Measurements from ENCODE around the gene RTF1.
"Not testable (repeated sequence)": the region's sequence is repeated elsewhere in the genome, so short reads cannot be mapped to it uniquely, and the experiment has no call there.

Gene RTF1

DNA sequence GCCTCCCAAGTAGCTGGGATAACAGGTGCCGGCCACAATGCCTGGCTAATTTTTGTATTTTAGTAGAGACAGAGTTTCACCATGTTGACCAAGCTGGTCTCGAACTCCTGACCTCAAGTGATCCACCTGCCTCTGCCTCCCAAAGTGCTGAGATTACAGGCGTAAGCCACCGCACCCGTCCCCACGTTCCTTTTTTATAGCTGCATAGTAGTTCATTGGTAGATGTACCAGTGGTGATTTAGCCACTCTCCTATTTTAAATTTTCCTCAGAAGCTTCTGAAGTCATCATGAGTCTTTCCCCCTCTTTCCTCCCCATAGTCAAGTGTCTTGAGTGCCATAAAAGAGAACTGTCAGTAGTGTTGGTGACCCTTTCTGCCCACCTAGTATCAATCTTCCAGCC, 52.7 kb downstream of the RTF1 start:
- H3K4me1 ChIP-seq (ENCODE audit: control insufficient read depth in 2 of 2, insufficient read depth in 2 of 2, low read length in 2 of 2); H3K9me3 ChIP-seq (ENCODE audit: control insufficient read depth in 2 of 2, low read length in 2 of 2); H3K27ac ChIP-seq (ENCODE audit: low read depth in 2 of 2, low read length in 2 of 2); H3K27me3 ChIP-seq (ENCODE audit: control insufficient read depth in 2 of 2, insufficient read depth in 2 of 2, low read length in 2 of 2); H3K4me3 ChIP-seq (ENCODE audit: low read length in 2 of 2); H3K9ac ChIP-seq (ENCODE audit: low read depth in 1 of 2, low read length in 2 of 2): not testable (repeated sequence)
- H3K36me3 ChIP-seq (ENCODE audit: control insufficient read depth in 2 of 2, insufficient read depth in 2 of 2, low read length in 2 of 2): peaks cover 24 to 32% of the 10 kb centered on the region in 2 donors

DNA sequence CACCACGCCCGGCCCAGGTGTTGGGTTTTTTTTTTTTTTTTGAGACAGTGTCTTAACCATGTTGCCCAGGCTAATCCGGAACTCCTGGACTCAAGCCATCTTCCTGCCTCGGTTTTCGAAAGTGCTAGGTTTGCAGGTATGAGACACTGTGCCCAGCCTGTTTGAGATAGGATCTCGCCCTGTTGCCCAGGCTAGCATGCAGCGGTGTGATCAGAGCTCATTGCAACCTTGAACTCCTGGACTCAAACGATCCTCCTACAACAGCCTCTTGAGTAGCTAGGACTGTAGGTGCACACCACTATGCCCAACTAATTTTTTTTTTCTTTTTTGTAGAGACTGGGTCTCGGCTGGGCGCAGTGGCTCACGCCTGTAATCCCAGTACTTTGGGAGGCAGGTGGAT, 56.5 kb downstream of the RTF1 start:
- Histone ChIP-seq H3K27me3 (ENCODE audit: control insufficient read depth in 2 of 2, insufficient read depth in 2 of 2, low read length in 2 of 2) (no peaks in the 10 kb centered on the region), H3K27ac (ENCODE audit: low read depth in 2 of 2, low read length in 2 of 2) (no peak overlapping the region), H3K9me3 (ENCODE audit: control insufficient read depth in 2 of 2, low read length in 2 of 2) (no peaks in the 10 kb centered on the region), H3K4me1 (ENCODE audit: control insufficient read depth in 2 of 2, insufficient read depth in 2 of 2, low read length in 2 of 2) (peaks cover 10 to 17% of the 10 kb centered on the region in 2 donors), H3K4me3 (ENCODE audit: low read length in 2 of 2) (no peak overlapping the region), H3K36me3 (ENCODE audit: control insufficient read depth in 2 of 2, insufficient read depth in 2 of 2, low read length in 2 of 2) (peaks cover 42 to 52% of the 10 kb centered on the region in 2 donors), H3K9ac (ENCODE audit: low read depth in 1 of 2, low read length in 2 of 2) (no peak overlapping the region)

DNA sequence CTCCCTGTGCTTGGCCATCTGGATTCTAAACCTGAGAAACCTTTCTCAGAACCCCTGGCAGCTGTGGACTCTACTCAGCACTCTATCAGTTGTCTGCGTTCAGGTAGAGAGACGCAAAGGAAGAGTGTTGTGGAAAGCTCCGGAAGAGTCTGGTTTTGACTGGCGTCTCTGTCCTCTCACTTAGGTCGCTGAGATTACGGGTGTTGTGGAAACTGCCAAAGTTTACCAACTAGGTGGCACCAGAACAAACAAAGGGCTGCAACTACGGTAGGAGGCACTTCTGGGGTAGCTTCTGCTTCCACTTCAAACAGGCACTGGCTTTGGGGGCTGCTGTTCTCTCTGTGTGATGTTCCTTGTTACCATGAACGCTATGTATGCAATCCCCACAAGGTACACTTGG, 57.5 kb downstream of the RTF1 start:
- H3K4me3 ChIP-seq (ENCODE audit: low read length in 2 of 2): peak overlapping the region in 1 of 2 donors; percentile 34
- no peaks in the 10 kb centered on the region for H3K9me3 ChIP-seq (ENCODE audit: control insufficient read depth in 2 of 2, low read length in 2 of 2)
- H3K27me3 ChIP-seq (ENCODE audit: control insufficient read depth in 2 of 2, insufficient read depth in 2 of 2, low read length in 2 of 2): no peaks in the 10 kb centered on the region
- H3K4me1 ChIP-seq (ENCODE audit: control insufficient read depth in 2 of 2, insufficient read depth in 2 of 2, low read length in 2 of 2): peaks cover 10 to 17% of the 10 kb centered on the region in 2 donors
- H3K36me3 ChIP-seq (ENCODE audit: control insufficient read depth in 2 of 2, insufficient read depth in 2 of 2, low read length in 2 of 2): peaks cover 50 to 61% of the 10 kb centered on the region in 2 donors
- H3K27ac ChIP-seq (ENCODE audit: low read depth in 2 of 2, low read length in 2 of 2): peak overlapping the region; percentile 78 to 86
- peak overlapping the region in 1 of 2 donors; percentile 40 for H3K9ac ChIP-seq (ENCODE audit: low read depth in 1 of 2, low read length in 2 of 2)

DNA sequence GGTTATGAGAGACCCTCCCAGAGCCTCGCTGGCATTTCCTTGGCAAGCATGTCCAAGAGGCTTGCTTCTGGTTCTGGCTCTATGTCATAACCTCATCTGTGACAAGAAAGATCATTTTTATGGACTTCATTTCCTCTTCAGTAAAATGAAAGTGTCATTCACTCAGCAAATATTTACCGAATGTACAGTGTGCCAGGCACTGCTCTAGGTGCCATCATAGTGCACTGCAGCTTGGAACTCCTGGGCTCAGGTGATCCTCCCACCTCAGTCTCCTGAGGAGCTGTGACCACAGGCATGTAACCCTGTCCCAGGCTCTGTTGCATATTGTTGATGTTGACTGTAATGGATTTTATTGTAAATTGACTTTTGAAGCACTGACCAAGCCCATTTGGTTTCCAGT, 58.0 kb downstream of the RTF1 start:
- Histone ChIP-seq H3K27ac (ENCODE audit: low read depth in 2 of 2, low read length in 2 of 2) (peak overlapping the region; percentile 78 to 86), H3K36me3 (ENCODE audit: control insufficient read depth in 2 of 2, insufficient read depth in 2 of 2, low read length in 2 of 2) (peaks cover 48 to 61% of the 10 kb centered on the region in 2 donors), H3K9ac (ENCODE audit: low read depth in 1 of 2, low read length in 2 of 2) (peak overlapping the region in 1 of 2 donors; percentile 14), H3K4me3 (ENCODE audit: low read length in 2 of 2) (peak overlapping the region in 1 of 2 donors; percentile 34), H3K9me3 (ENCODE audit: control insufficient read depth in 2 of 2, low read length in 2 of 2) (no peaks in the 10 kb centered on the region), H3K4me1 (ENCODE audit: control insufficient read depth in 2 of 2, insufficient read depth in 2 of 2, low read length in 2 of 2) (peaks cover 10 to 17% of the 10 kb centered on the region in 2 donors), H3K27me3 (ENCODE audit: control insufficient read depth in 2 of 2, insufficient read depth in 2 of 2, low read length in 2 of 2) (no peaks in the 10 kb centered on the region)

DNA sequence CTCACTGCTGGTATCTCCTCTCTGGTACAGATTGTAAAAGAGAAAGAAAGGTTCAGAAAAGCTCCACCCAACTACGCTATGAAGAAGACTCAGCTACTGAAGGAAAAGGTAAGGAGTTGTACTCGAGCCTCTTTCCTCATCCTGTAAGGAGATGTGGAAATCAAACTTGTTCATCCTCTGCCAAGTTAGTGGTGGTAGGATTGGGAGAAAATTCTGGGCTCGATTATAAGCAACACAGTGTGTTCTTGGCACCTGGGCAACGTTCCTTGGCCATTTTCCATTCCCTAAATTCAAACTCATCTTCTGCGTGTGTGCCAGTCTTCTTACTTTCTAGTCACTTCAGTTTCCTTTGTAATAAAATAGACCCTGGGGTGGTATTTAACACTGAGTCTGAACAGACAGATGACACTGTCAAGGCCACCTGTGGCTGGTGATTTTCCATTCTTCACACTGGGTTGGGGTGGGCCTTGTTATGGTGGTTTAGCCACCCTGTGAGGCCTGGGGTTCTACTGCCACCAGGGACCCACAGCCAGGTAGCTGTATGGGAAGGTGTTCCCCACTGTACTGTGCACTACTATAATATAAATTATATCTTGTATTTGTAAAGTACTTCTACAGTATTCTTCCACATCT, 59.6 kb downstream of the RTF1 start:
- no peaks in the 10 kb centered on the region for H3K27me3 ChIP-seq (ENCODE audit: control insufficient read depth in 2 of 2, insufficient read depth in 2 of 2, low read length in 2 of 2)
- peaks cover 35 to 64% of the 10 kb centered on the region in 2 donors for H3K36me3 ChIP-seq (ENCODE audit: control insufficient read depth in 2 of 2, insufficient read depth in 2 of 2, low read length in 2 of 2)
- H3K9ac ChIP-seq (ENCODE audit: low read depth in 1 of 2, low read length in 2 of 2): no peak overlapping the region
- H3K27ac ChIP-seq (ENCODE audit: low read depth in 2 of 2, low read length in 2 of 2): no peak overlapping the region
- peaks cover 19 to 31% of the 10 kb centered on the region in 2 donors for H3K4me1 ChIP-seq (ENCODE audit: control insufficient read depth in 2 of 2, insufficient read depth in 2 of 2, low read length in 2 of 2)
- no peak overlapping the region for H3K4me3 ChIP-seq (ENCODE audit: low read length in 2 of 2)
- H3K9me3 ChIP-seq (ENCODE audit: control insufficient read depth in 2 of 2, low read length in 2 of 2): no peaks in the 10 kb centered on the region

DNA sequence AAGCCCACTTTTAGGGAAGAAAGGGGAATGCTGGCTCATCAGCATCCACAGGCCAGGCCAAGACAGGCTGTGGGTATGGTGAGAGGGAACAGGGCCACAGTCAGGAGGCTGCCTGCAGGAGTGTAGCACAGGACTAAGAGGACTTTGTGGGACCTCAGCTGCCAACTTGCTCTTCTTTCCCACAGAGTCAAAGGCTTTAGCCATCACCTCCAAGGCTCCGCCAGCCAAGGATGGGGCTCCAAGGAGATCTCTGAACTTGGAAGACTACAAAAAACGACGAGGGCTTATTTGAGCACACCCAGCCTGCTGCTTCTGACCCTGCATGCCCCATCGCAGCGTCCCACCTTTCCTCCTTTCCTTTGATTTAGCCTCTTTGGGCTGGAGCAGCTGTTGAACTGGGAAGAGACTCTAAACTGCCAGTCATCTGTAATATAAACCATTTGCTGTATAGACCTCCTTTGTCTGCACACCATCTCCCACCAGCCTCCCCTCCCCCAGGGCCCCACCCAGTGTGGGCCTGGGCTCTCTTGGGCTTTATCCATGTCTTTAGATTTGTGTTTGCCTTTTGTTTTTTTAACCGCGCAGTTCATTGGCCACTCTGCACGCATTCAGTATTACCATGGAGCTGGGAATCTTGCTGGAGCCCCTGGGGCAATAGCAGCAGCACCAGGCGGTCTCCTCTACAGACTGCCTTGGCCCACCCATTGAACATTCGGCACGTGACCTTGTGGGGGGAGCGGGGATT, 63.7 kb downstream of the RTF1 start:
- H3K27me3 ChIP-seq (ENCODE audit: control insufficient read depth in 2 of 2, insufficient read depth in 2 of 2, low read length in 2 of 2): no peaks in the 10 kb centered on the region
- H3K36me3 ChIP-seq (ENCODE audit: control insufficient read depth in 2 of 2, insufficient read depth in 2 of 2, low read length in 2 of 2): peaks cover 31 to 53% of the 10 kb centered on the region in 2 donors
- no peak overlapping the region for H3K4me3 ChIP-seq (ENCODE audit: low read length in 2 of 2)
- no peaks in the 10 kb centered on the region for H3K9me3 ChIP-seq (ENCODE audit: control insufficient read depth in 2 of 2, low read length in 2 of 2)
- H3K4me1 ChIP-seq (ENCODE audit: control insufficient read depth in 2 of 2, insufficient read depth in 2 of 2, low read length in 2 of 2): peaks cover 23 to 33% of the 10 kb centered on the region in 2 donors
- no peak overlapping the region for H3K9ac ChIP-seq (ENCODE audit: low read depth in 1 of 2, low read length in 2 of 2)
- no peak overlapping the region for H3K27ac ChIP-seq (ENCODE audit: low read depth in 2 of 2, low read length in 2 of 2)

DNA sequence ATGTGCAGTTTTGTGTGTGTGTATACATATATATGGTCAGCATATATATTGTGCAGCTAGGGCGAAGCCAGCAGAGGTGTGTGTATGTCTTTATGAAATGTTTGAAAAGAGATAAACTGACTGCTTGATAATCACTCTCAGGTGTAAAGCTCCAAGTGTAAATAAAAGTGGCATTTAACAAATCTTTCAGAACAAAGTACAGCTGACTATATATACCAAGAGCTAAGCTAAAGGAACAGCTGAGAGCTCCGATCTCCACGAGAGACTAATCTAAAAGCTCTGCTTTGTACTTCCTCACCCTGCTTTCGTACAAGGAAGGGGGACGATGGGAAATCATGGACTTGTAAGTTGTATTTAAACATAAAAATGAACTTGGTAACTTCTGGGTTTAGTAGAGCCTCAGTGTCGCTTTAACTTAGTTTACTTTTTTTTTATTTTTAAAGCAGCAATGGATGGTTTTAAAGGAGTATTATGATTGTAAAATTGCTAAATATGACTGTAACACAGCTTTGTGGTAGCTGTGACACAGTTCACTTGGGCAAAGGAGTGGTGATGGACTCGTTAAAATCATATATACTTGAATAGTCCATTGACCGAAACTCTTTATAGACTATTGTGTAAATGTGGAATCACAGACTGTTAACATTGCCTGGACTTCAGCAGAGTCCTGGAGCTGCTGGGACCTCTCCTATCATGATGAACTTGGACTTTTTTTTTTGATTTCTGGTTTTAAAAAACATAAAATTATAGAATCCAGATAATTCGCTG, 65.4 kb downstream of the RTF1 start:
- Histone ChIP-seq H3K4me3 (ENCODE audit: low read length in 2 of 2) (peak overlapping the region in 1 of 2 donors; percentile 32), H3K27ac (ENCODE audit: low read depth in 2 of 2, low read length in 2 of 2) (peak overlapping the region; percentile 74 to 82), H3K36me3 (ENCODE audit: control insufficient read depth in 2 of 2, insufficient read depth in 2 of 2, low read length in 2 of 2) (peaks cover 14 to 37% of the 10 kb centered on the region in 2 donors)

DNA sequence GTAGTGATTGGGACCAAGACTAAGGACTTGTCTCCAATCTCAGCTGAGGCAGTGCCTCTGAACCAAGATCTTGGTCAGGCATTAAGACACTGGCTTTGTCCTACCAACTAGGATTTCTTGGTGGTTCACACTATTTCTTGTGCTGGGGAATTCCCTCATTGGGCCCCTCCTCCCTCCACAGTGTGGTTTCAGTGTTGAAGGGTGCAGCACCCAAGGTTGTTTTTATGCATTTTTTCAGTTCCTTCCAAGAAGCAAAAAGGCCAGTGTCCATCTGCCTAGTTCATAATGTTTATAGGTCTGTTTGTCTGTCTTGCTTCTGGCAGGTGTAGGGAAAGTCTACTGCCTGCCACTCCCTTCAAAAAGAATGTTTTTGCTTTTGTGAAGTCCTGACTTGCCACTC, 66.2 kb downstream of the RTF1 start:
- Histone ChIP-seq H3K27me3 (ENCODE audit: control insufficient read depth in 2 of 2, insufficient read depth in 2 of 2, low read length in 2 of 2) (no peaks in the 10 kb centered on the region), H3K4me1 (ENCODE audit: control insufficient read depth in 2 of 2, insufficient read depth in 2 of 2, low read length in 2 of 2) (peaks cover 29 to 47% of the 10 kb centered on the region in 2 donors), H3K9me3 (ENCODE audit: control insufficient read depth in 2 of 2, low read length in 2 of 2) (no peaks in the 10 kb centered on the region), H3K36me3 (ENCODE audit: control insufficient read depth in 2 of 2, insufficient read depth in 2 of 2, low read length in 2 of 2) (peaks cover 8 to 31% of the 10 kb centered on the region in 2 donors), H3K4me3 (ENCODE audit: low read length in 2 of 2) (peak overlapping the region; percentile 9 to 32), H3K27ac (ENCODE audit: low read depth in 2 of 2, low read length in 2 of 2) (peak overlapping the region; percentile 74 to 82), H3K9ac (ENCODE audit: low read depth in 1 of 2, low read length in 2 of 2) (peak overlapping the region in 1 of 2 donors; percentile 33)

More for the DNA sequence above, 65.4 kb downstream of the RTF1 start:
- Histone ChIP-seq H3K9ac (ENCODE audit: low read depth in 1 of 2, low read length in 2 of 2) (no peak overlapping the region), H3K4me1 (ENCODE audit: control insufficient read depth in 2 of 2, insufficient read depth in 2 of 2, low read length in 2 of 2) (peaks cover 23 to 39% of the 10 kb centered on the region in 2 donors), H3K9me3 (ENCODE audit: control insufficient read depth in 2 of 2, low read length in 2 of 2) (no peaks in the 10 kb centered on the region), H3K27me3 (ENCODE audit: control insufficient read depth in 2 of 2, insufficient read depth in 2 of 2, low read length in 2 of 2) (no peaks in the 10 kb centered on the region)

DNA sequence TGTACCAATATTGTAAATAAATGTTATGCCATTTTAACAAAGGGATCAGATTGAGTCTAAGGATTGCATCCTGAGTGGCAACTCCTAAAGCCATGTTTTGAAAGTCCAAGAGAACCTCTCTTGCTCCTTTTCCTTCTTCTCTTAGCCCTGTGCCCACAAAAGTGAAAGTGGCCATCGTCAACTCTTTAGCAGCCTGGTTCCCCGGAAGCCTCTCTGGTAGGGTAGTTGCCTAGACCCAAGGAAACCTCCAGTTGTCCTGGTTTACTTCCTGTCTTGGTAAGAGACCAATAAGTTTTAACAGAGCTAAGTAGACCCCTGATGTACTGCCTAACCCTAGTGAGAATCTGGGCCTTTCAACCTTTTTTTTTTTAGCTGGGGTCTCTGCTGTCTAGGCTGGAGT, 66.6 kb downstream of the RTF1 start:
- H3K9ac ChIP-seq (ENCODE audit: low read depth in 1 of 2, low read length in 2 of 2): peak overlapping the region in 1 of 2 donors; percentile 33
- peaks cover 30 to 48% of the 10 kb centered on the region in 2 donors for H3K4me1 ChIP-seq (ENCODE audit: control insufficient read depth in 2 of 2, insufficient read depth in 2 of 2, low read length in 2 of 2)
- no peaks in the 10 kb centered on the region for H3K9me3 ChIP-seq (ENCODE audit: control insufficient read depth in 2 of 2, low read length in 2 of 2)
- peaks cover 8 to 28% of the 10 kb centered on the region in 2 donors for H3K36me3 ChIP-seq (ENCODE audit: control insufficient read depth in 2 of 2, insufficient read depth in 2 of 2, low read length in 2 of 2)
- peak overlapping the region; percentile 74 to 82 for H3K27ac ChIP-seq (ENCODE audit: low read depth in 2 of 2, low read length in 2 of 2)
- H3K27me3 ChIP-seq (ENCODE audit: control insufficient read depth in 2 of 2, insufficient read depth in 2 of 2, low read length in 2 of 2): no peaks in the 10 kb centered on the region
- peak overlapping the region in 1 of 2 donors; percentile 32 for H3K4me3 ChIP-seq (ENCODE audit: low read length in 2 of 2)
